Breast epithelium (tissue), 3 donors: ENCODE data around the gene BID.

Experiments
- POLR2A ChIP-seq: fragments of 450-650 bp; IDR thresholded peaks from one replicate; pipeline ENCODE4 v1.6.1; 2016; ENCODE audit warnings: antibody characterized with exemption, mild to moderate bottlenecking, moderate library complexity
- TF ChIP-seq, protein P1 (sequence below), 3 donors: fragments of 450-650 bp; IDR thresholded peaks; one replicate each; pipeline ENCODE4 v1.5.1; 2016 to 2017; ENCODE audit warnings: antibody characterized with exemption in 3 of 3, mild to moderate bottlenecking in 3 of 3, moderate library complexity in 3 of 3

DNA sequence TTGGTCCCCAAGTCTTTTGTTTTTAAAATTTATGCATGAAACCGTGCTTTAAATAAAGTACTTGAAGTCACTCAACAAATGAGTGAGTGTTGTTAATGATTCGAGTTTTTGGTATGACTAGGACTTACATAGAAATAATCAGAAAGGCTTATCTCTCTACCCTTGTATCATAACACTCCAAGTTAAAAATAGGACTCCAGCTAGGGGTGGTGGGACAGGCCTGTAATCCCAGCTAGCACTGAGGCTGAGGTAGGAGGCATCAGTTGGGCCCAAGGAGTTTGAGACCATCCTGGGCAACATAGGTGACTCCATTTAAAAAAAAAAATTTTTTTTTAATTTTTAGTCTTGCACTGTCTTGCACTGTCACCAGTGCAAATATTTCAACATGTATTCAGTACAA is 80.1 kb downstream of the BID start:
- TF ChIP-seq, protein P1, sequence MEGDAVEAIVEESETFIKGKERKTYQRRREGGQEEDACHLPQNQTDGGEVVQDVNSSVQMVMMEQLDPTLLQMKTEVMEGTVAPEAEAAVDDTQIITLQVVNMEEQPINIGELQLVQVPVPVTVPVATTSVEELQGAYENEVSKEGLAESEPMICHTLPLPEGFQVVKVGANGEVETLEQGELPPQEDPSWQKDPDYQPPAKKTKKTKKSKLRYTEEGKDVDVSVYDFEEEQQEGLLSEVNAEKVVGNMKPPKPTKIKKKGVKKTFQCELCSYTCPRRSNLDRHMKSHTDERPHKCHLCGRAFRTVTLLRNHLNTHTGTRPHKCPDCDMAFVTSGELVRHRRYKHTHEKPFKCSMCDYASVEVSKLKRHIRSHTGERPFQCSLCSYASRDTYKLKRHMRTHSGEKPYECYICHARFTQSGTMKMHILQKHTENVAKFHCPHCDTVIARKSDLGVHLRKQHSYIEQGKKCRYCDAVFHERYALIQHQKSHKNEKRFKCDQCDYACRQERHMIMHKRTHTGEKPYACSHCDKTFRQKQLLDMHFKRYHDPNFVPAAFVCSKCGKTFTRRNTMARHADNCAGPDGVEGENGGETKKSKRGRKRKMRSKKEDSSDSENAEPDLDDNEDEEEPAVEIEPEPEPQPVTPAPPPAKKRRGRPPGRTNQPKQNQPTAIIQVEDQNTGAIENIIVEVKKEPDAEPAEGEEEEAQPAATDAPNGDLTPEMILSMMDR (IDR thresholded peaks at IDR 0.05), result no peak
- no peak for TF ChIP-seq POLR2A
